Left lung (tissue), 10 donors: ENCODE results near the gene CREB5. TPM values are rescaled to one million over a fixed set of nuclear protein-coding genes. Genes with fewer than 3 reads are reported as not detected.

Source experiments
- ATAC-seq: fragments of 200-7000 bp; cut with Tn5 transposase; one replicate; pipeline ENCODE4 v1.9.1; 2020; ENCODE audit warnings: moderate library complexity
- DNase-seq, 4 donors: peaks; one replicate each; pipeline ENCODE4 v3.0.0-alpha.2; 2013 to 2020
- H3K27ac ChIP-seq, 2 donors: fragments of 200-600 bp; sonication (generic) in 1 of 2; one replicate each; pipeline versions ENCODE4 v1.5.0 to v1.8.0; 2020 to 2021
- H3K27me3 ChIP-seq, 2 donors: fragments of 200-600 bp; sonication (generic) in 1 of 2; one replicate each; pipeline versions ENCODE4 v1.5.0 to v1.8.0; 2020 to 2021
- H3K36me3 ChIP-seq, 2 donors: fragments of 200-600 bp; sonication (generic) in 1 of 2; one replicate each; pipeline versions ENCODE4 v1.5.0 to v1.8.0; 2020 to 2021
- H3K4me1 ChIP-seq, 2 donors: fragments of 200-600 bp; one replicate each; pipeline ENCODE4 v1.8.0; 2021
- H3K4me3 ChIP-seq, 2 donors: fragments of 200-600 bp; sonication (generic) in 1 of 2; one replicate each; pipeline versions ENCODE4 v1.5.0 to v1.8.0; 2020 to 2021; ENCODE audit warnings: mild to moderate bottlenecking in 1 of 2
- H3K9me3 ChIP-seq, 2 donors: fragments of 200-600 bp; sonication (generic) in 1 of 2; one replicate each; pipeline versions ENCODE4 v1.5.0 to v1.8.0; 2020 to 2021
- intact Hi-C, 2 donors: fragments of 100-400 bp; cut with DNase I; formaldehyde crosslinking; loops; one replicate each; pipeline versions ENCODE4 v1.11.2 to v1.14.2; 2022
- polyA plus RNA-seq, 6 donors: library from polyadenylated mRNA; unstranded; fragments of 120-200 nt; gene quantifications; one replicate each; pipeline ENCODE4 v1.2.1, GENCODE V29; 2013; ENCODE audit not compliant: insufficient read length in 6 of 6
- total RNA-seq, 2 donors: library from RNA; stranded (reverse); fragmentation: NEBNext Ultra II Directional; extraction: Animal tissue kit (Norgen Biotek cat#: 25700); gene quantifications; one replicate each; pipeline ENCODE4 v1.2.1, GENCODE V29; 2021
- TF ChIP-seq, protein P1 (sequence below), 2 donors: fragments of 200-600 bp; sonication (generic) in 1 of 2; IDR thresholded peaks; one replicate each; pipeline versions ENCODE4 v1.5.0 to v1.8.0; 2021; ENCODE audit warnings: antibody characterized with exemption in 2 of 2
- donor health status: DM: no; HTN: yes; CAD: no.
- donor health status: DM: no; HTN: no; CAD: no.

CREB5 gene
- total and polyA plus RNA-seq, 8 donors, result 6.6 to 19.9 (median 15.7) TPM

DNA sequence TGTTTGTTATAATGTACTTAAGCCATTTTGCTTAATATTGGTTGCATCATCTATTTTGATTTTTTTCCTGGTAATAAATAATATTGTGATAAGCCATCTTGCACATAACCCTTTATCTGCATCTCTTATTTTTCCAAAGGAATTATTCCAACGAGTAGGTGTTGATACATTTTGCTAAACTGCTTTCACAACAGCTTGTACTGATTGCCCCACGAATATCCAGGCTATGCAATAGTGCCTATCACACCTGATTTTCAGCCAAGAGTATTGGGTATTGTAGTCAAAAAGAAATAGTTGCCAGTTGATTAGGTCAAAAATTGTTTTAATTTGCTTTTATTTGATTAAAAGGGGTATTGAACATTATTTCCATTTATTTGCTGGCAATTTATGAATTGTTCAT is 20.7 kb downstream of the CREB5 start:
- intact Hi-C loops, result no loop called here
- no peaks in the 10 kb centered on the region for H3K4me1 ChIP-seq
- TF ChIP-seq, protein P1, sequence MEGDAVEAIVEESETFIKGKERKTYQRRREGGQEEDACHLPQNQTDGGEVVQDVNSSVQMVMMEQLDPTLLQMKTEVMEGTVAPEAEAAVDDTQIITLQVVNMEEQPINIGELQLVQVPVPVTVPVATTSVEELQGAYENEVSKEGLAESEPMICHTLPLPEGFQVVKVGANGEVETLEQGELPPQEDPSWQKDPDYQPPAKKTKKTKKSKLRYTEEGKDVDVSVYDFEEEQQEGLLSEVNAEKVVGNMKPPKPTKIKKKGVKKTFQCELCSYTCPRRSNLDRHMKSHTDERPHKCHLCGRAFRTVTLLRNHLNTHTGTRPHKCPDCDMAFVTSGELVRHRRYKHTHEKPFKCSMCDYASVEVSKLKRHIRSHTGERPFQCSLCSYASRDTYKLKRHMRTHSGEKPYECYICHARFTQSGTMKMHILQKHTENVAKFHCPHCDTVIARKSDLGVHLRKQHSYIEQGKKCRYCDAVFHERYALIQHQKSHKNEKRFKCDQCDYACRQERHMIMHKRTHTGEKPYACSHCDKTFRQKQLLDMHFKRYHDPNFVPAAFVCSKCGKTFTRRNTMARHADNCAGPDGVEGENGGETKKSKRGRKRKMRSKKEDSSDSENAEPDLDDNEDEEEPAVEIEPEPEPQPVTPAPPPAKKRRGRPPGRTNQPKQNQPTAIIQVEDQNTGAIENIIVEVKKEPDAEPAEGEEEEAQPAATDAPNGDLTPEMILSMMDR (IDR thresholded peaks at IDR 0.05), result no peak
- H3K9me3 ChIP-seq, result no peaks in the 10 kb centered on the region
- H3K36me3 ChIP-seq, result no peaks in the 10 kb centered on the region
- DNase-seq, result no peak
- no peak overlapping the region for H3K27ac ChIP-seq
- H3K4me3 ChIP-seq, result no peak overlapping the region
- H3K27me3 ChIP-seq, result peaks cover 0 to 11% of the 10 kb centered on the region in 2 donors
- ATAC-seq, result no peak

DNA sequence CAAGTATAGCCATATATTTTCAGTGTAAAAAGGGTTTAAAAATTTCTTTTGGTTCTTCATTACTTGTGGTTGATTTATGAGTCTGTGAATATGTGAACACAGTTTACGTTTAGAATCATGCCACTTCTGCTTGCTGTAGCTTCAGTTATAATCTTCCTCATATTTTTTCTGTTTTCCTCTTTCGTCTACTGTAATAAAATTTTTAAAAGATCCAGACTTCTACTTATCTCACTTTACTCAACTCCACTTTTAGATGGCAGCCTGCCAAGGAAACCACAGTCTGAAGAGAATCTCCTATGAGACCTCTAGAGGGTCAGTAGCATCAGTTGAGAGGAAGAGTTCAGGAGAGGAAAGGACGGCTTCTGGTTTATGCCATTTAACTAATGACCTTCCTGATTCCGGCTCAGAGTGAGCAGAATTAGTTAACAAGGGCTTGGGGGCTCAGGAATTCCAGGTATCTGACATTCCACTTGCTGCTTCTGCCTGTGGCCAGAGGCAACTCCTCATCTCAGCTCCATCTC is 21.4 kb downstream of the CREB5 start:
- Histone ChIP-seq H3K36me3 (no peaks in the 10 kb centered on the region), H3K9me3 (no peaks in the 10 kb centered on the region), H3K27ac (no peak overlapping the region), H3K4me3 (no peak overlapping the region), H3K27me3 (peaks cover 0 to 11% of the 10 kb centered on the region in 2 donors), H3K4me1 (no peaks in the 10 kb centered on the region)
- TF ChIP-seq, protein P1 (IDR thresholded peaks at IDR 0.05), result no peak
- ATAC-seq, result no peak
- no peak for DNase-seq
- intact Hi-C loops, result no loop called here

DNA sequence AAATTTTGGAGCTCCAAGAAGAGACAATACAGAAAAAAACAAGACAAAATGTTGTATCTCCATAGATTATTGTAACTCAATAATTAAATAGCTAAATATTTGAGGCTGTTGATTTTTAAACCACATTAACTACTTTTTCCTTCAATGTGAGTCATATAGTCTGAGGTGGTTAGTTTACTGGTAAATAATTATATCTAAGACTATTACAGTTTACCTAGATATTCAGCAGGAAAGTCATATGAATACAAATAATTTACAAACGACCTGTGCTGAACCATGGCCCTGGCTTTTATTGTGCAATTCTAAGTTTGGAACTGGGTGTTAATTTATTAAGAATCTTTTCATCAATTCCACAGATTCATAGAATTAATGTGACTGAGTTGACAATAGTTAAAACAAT is 22.2 kb downstream of the CREB5 start:
- TF ChIP-seq, protein P1 (IDR thresholded peaks at IDR 0.05), result no peak
- intact Hi-C loops, result no loop called here
- DNase-seq (no peak), ATAC-seq (no peak)
- Histone ChIP-seq H3K4me1 (no peaks in the 10 kb centered on the region), H3K4me3 (no peak overlapping the region), H3K27ac (no peak overlapping the region), H3K9me3 (no peaks in the 10 kb centered on the region), H3K36me3 (no peaks in the 10 kb centered on the region), H3K27me3 (peaks cover 0 to 11% of the 10 kb centered on the region in 2 donors)

DNA sequence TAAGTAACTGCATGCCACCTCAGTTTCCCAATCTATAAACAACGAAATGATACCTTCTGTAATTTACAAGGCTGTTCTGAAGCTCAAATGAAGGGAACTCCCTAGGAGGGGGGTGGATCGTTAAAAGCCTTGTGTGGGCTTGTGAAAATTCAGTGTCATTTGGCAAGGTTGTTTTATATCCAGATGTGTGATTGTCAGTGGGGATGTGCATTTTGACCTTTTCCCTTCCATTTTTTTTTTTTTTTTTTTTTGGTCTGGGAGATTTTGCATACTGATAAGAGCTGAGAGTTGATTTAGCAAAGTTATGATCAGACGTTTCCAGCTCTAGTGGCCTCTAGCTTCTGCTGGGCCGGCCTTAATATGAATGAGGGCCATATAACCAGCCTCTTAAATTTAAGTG is 22.8 kb downstream of the CREB5 start:
- intact Hi-C loops, result no loop called here
- TF ChIP-seq, protein P1 (IDR thresholded peaks at IDR 0.05), result no peak
- DNase-seq, result no peak
- Histone ChIP-seq H3K36me3 (no peaks in the 10 kb centered on the region), H3K27me3 (peaks cover 0 to 11% of the 10 kb centered on the region in 2 donors), H3K9me3 (no peaks in the 10 kb centered on the region), H3K4me3 (no peak overlapping the region), H3K27ac (no peak overlapping the region), H3K4me1 (no peaks in the 10 kb centered on the region)
- no peak for ATAC-seq

DNA sequence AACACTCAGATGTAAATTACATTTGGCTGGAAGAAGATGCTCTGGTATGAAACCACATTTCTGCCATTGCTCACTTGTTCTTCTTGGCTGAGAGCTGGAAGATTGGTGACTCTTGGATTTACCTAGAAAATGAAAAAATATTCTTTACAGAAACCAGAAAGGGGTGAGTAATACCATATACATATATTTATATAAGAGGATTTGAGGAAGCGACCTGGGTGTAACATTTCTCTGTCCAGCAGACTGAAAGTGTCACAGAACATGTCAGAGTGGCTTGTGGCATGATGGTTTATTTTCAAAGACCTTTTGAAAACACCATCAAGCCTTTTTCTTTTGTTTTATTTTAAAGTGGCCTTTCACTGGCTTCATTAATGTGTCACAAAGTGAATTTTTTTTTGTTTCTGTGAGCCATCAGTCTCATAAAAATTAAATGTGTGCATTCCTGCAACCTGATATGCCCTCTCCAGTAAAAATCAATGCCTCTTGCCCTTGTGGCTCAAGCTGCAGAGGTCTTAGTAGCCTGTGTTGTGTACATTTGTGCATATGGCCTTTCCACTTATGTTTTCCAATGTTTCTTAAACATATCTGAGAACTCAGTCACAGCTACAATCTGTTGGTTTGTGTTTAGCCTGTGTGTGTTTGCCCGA is 23.5 kb downstream of the CREB5 start:
- Histone ChIP-seq H3K9me3 (no peaks in the 10 kb centered on the region), H3K4me3 (no peak overlapping the region), H3K36me3 (no peaks in the 10 kb centered on the region), H3K27ac (no peak overlapping the region), H3K4me1 (no peaks in the 10 kb centered on the region), H3K27me3 (peaks cover 0 to 11% of the 10 kb centered on the region in 2 donors)
- DNase-seq, result no peak
- TF ChIP-seq, protein P1 (IDR thresholded peaks at IDR 0.05), result no peak
- no peak for ATAC-seq
- intact Hi-C loops, result no loop called here
